Panc1 (cell line): ENCODE measurements around the gene PKD2.

Experiments used
- POLR2AphosphoS5 ChIP-seq: IDR thresholded peaks from 2 replicates; pipeline ENCODE4 v1.6.1; 2012; ENCODE audit warnings: mild to moderate bottlenecking, low read depth, low read length, moderate library complexity
- SIN3A ChIP-seq: IDR thresholded peaks from 2 replicates; pipeline ENCODE4 v1.6.1; 2012; ENCODE audit warnings: low read depth, mild to moderate bottlenecking, low read length, moderate library complexity, borderline replicate concordance; ENCODE audit not compliant: insufficient read depth
- TCF7L2 ChIP-seq: IDR thresholded peaks from 2 replicates; pipeline ENCODE4 v1.6.1; 2011; ENCODE audit warnings: mild to moderate bottlenecking, low read depth, low read length, inconsistent platforms
- TF ChIP-seq, protein P1 (sequence below): fragments of 450-650 bp; IDR thresholded peaks from 2 replicates; pipeline ENCODE4 v1.5.1; 2017; ENCODE audit warnings: mild to moderate bottlenecking
- TF ChIP-seq, protein P2 (sequence below), 2 experiments: IDR thresholded peaks; 2 replicates each; pipeline ENCODE4 v1.6.1; 2011 to 2012; ENCODE audit warnings: low read depth in 2 of 2, control low read depth in 1 of 2, low read length in 1 of 2, mild to moderate bottlenecking in 1 of 2, moderate library complexity in 1 of 2; ENCODE audit not compliant: insufficient read depth in 1 of 2

DNA sequence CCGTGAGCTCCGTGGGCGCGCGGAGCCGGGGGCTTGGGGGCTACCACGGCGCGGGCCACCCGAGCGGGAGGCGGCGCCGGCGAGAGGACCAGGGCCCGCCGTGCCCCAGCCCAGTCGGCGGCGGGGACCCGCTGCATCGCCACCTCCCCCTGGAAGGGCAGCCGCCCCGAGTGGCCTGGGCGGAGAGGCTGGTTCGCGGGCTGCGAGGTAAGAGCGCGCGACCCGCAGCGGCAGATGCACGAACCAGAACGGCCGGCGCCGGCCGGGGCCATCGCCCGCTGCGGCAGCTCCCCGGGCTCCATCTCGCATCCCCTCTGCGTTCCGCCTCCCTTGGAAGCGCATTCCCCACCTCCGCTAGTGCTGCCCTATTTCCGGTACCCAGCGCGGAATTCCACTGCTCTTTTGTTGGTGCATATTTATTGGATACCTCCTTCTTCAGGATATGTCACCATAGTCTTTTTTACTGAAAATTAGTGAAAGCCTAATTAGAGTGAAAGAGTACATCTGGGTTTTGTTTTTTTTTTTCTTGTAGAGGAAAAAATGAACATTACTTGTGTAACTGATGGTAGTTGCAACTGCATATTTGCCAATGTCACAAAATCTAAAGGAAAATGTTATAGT, 797 bp downstream of the PKD2 start:
- TF ChIP-seq POLR2AphosphoS5, result no peak
- TF ChIP-seq, protein P1, sequence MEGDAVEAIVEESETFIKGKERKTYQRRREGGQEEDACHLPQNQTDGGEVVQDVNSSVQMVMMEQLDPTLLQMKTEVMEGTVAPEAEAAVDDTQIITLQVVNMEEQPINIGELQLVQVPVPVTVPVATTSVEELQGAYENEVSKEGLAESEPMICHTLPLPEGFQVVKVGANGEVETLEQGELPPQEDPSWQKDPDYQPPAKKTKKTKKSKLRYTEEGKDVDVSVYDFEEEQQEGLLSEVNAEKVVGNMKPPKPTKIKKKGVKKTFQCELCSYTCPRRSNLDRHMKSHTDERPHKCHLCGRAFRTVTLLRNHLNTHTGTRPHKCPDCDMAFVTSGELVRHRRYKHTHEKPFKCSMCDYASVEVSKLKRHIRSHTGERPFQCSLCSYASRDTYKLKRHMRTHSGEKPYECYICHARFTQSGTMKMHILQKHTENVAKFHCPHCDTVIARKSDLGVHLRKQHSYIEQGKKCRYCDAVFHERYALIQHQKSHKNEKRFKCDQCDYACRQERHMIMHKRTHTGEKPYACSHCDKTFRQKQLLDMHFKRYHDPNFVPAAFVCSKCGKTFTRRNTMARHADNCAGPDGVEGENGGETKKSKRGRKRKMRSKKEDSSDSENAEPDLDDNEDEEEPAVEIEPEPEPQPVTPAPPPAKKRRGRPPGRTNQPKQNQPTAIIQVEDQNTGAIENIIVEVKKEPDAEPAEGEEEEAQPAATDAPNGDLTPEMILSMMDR, result no peak
- TF ChIP-seq, protein P2, sequence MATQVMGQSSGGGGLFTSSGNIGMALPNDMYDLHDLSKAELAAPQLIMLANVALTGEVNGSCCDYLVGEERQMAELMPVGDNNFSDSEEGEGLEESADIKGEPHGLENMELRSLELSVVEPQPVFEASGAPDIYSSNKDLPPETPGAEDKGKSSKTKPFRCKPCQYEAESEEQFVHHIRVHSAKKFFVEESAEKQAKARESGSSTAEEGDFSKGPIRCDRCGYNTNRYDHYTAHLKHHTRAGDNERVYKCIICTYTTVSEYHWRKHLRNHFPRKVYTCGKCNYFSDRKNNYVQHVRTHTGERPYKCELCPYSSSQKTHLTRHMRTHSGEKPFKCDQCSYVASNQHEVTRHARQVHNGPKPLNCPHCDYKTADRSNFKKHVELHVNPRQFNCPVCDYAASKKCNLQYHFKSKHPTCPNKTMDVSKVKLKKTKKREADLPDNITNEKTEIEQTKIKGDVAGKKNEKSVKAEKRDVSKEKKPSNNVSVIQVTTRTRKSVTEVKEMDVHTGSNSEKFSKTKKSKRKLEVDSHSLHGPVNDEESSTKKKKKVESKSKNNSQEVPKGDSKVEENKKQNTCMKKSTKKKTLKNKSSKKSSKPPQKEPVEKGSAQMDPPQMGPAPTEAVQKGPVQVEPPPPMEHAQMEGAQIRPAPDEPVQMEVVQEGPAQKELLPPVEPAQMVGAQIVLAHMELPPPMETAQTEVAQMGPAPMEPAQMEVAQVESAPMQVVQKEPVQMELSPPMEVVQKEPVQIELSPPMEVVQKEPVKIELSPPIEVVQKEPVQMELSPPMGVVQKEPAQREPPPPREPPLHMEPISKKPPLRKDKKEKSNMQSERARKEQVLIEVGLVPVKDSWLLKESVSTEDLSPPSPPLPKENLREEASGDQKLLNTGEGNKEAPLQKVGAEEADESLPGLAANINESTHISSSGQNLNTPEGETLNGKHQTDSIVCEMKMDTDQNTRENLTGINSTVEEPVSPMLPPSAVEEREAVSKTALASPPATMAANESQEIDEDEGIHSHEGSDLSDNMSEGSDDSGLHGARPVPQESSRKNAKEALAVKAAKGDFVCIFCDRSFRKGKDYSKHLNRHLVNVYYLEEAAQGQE (IDR thresholded peaks at IDR 0.05; ENCODE audit: insufficient read depth in 1 of 2, low read depth in 2 of 2, low read length in 1 of 2), result no peak
- TF ChIP-seq SIN3A, result no peak
- TF ChIP-seq TCF7L2, result no peak
